ENCODE data around the gene SPATA2.

DNA sequence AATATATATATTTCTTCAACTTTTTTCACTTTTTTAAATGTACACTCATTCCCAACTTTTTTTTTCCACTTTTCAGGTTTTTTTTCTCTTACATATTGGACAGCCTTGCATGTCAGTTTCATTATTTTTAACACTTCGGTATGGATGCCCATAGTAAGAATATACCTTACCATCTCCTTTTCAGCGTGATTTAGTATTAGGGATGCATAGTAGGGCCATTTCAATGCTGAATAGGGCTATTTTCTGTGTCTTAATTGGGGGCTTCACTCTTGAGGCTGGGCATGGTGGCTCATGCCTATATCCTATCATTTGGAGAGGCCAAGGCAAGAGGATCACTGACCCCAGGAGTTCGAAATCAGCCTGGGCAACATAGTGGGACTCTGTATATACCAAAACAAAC lies 27.6 kb upstream of the SPATA2 start:
- no peak for TF ChIP-seq POLR2AphosphoS5 (IDR thresholded peaks at IDR 0.05; ENCODE audit: low read depth, low read length)
- TF ChIP-seq TAF1 (IDR thresholded peaks at IDR 0.05; ENCODE audit: low read depth, low read length), result no peak
- no peak for TF ChIP-seq POLR2A (IDR thresholded peaks at IDR 0.05; ENCODE audit: low read depth, low read length)
- no peak for TF ChIP-seq SPI1 (IDR thresholded peaks at IDR 0.05; ENCODE audit: low read depth, low read length)

All from GM12891 (cell line).